HepG2 (cell line): Measurements from ENCODE around the gene TTC31. TPM values are rescaled to one million over a fixed set of nuclear protein-coding genes. Genes with fewer than 3 reads are reported as not detected.

Experiments
- ATRX ChIP-seq: sonication (generic); formaldehyde crosslinking; IDR thresholded peaks from 2 replicates; pipeline ENCODE4 v1.4.0; 2020; ENCODE audit warnings: missing genetic modification reagents, borderline replicate concordance
- E2F1 ChIP-seq: sonication (generic); formaldehyde crosslinking; IDR thresholded peaks from 2 replicates; pipeline ENCODE4 v1.5.0; 2020; ENCODE audit warnings: missing genetic modification reagents
- EED ChIP-seq: sonication (generic); formaldehyde crosslinking; IDR thresholded peaks from 2 replicates; pipeline ENCODE4 v1.5.0; 2020; ENCODE audit warnings: mild to moderate bottlenecking, missing genetic modification reagents
- IRF9 ChIP-seq: sonication (generic); formaldehyde crosslinking; IDR thresholded peaks from 2 replicates; pipeline ENCODE4 v1.8.0; 2022; ENCODE audit warnings: missing genetic modification reagents, mild to moderate bottlenecking, borderline replicate concordance
- KDM6A ChIP-seq: IDR thresholded peaks from 2 replicates; pipeline ENCODE4 v1.6.1; 2016; ENCODE audit warnings: low read depth
- PATZ1 ChIP-seq: sonication (generic); formaldehyde crosslinking; IDR thresholded peaks from 2 replicates; pipeline ENCODE4 v1.4.0; 2020; ENCODE audit warnings: missing genetic modification reagents
- PHF8 ChIP-seq: sonication (generic); formaldehyde crosslinking; IDR thresholded peaks from 2 replicates; pipeline ENCODE4 v1.5.0; 2020; ENCODE audit warnings: missing genetic modification reagents
- POLR2AphosphoS5 ChIP-seq: IDR thresholded peaks from 2 replicates; pipeline ENCODE4 v1.6.1; 2012; ENCODE audit warnings: low read depth, low read length
- RFX5 ChIP-seq: IDR thresholded peaks from 2 replicates; pipeline ENCODE4 v1.6.1; 2011; ENCODE audit warnings: low read depth, low read length, improper control_type of control experiment
- SRY ChIP-seq: sonication (generic); formaldehyde crosslinking; IDR thresholded peaks from 2 replicates; pipeline ENCODE4 v1.8.0; 2022; ENCODE audit warnings: mild to moderate bottlenecking, missing genetic modification reagents
- ZFAT ChIP-seq: sonication (generic); formaldehyde crosslinking; conservative IDR thresholded peaks from 2 replicates; pipeline ENCODE4 v1.8.1; 2023; ENCODE audit warnings: missing genetic modification reagents, inconsistent platforms
- ZFP62 ChIP-seq: sonication (generic); formaldehyde crosslinking; IDR thresholded peaks from 2 replicates; pipeline ENCODE4 v1.4.0; 2020; ENCODE audit warnings: missing genetic modification reagents
- ZMYM3 ChIP-seq: sonication (generic); formaldehyde crosslinking; IDR thresholded peaks from 2 replicates; pipeline ENCODE4 v1.5.1; 2020; ENCODE audit warnings: mild to moderate bottlenecking, missing genetic modification reagents
- ZNF205 ChIP-seq: IDR thresholded peaks from 2 replicates; pipeline ENCODE4 v1.6.1; 2018; ENCODE audit warnings: missing biosample characterization, missing genetic modification reagents
- ZNF253 ChIP-seq: sonication (generic); formaldehyde crosslinking; IDR thresholded peaks from 2 replicates; pipeline ENCODE4 v1.8.0; 2022; ENCODE audit warnings: mild to moderate bottlenecking, missing genetic modification reagents, borderline replicate concordance
- ZNF292 ChIP-seq: sonication (generic); formaldehyde crosslinking; IDR thresholded peaks from 2 replicates; pipeline ENCODE4 v1.8.1; 2022; ENCODE audit warnings: mild to moderate bottlenecking, low read depth, missing genetic modification reagents, borderline replicate concordance
- ZNF577 ChIP-seq: sonication (generic); formaldehyde crosslinking; IDR thresholded peaks from 2 replicates; pipeline ENCODE4 v1.4.0; 2020; ENCODE audit warnings: mild to moderate bottlenecking, low read depth, missing genetic modification reagents, borderline replicate concordance
- ZNF678 ChIP-seq: sonication (generic); formaldehyde crosslinking; IDR thresholded peaks from 2 replicates; pipeline ENCODE4 v1.4.0; 2020; ENCODE audit warnings: mild to moderate bottlenecking, missing genetic modification reagents
- ZNF710 ChIP-seq: sonication (generic); formaldehyde crosslinking; IDR thresholded peaks from 2 replicates; pipeline ENCODE4 v1.5.0; 2020; ENCODE audit warnings: mild to moderate bottlenecking, missing genetic modification reagents, borderline replicate concordance
- ZNF816 ChIP-seq: sonication (generic); formaldehyde crosslinking; IDR thresholded peaks from 2 replicates; pipeline ENCODE4 v1.8.0; 2022; ENCODE audit warnings: missing genetic modification reagents, mild to moderate bottlenecking, borderline replicate concordance
- polyA plus RNA-seq, 8 experiments: library from polyadenylated mRNA; depleted of rRNA in 3 of 8; stranded (reverse) in 7 of 8; unstranded in 1 of 8; fragments of >200 nt; fragmentation: Illumina TruSeq in 4 of 8; extraction: Trizol in 4 of 8; gene quantifications; 2 replicates each; pipeline versions ENCODE4 v1.2.1 to v1.2.3, GENCODE V29; 2011 to 2016; ENCODE audit warnings: low read depth in 4 of 8, missing spikeins in 1 of 8, mixed read lengths in 1 of 8; ENCODE audit not compliant: insufficient read depth in 1 of 8
- total RNA-seq, 5 experiments: library from RNA; depleted of rRNA; stranded (reverse); fragments of >200 nt; fragmentation: Illumina TruSeq; extraction: Trizol; gene quantifications; 2 replicates each; pipeline ENCODE4 v1.2.3, GENCODE V29; 2016; ENCODE audit warnings: low read depth in 1 of 5

TTC31 gene
- total and polyA plus RNA-seq, 2 of the 13 experiments (the other 11 are each of a cell fraction or from before 2014, with no cell fraction given): 28.3 to 39.5 TPM

GRCh38 chr2:74529357-74530238 lies 46.7 kb downstream of the TTC31 start, which contains the start of the genes AUP1 and HTRA2 (continued):
- TF ChIP-seq E2F1 (CRISPR knock-in tag): peak; percentile 89
- 0 out of 2 replicates have a peak, but pooled peaks have one; percentile 64 for TF ChIP-seq SRY (CRISPR knock-in tag)
- peak; percentile 96; the same call in 1 of the 2 replicates for TF ChIP-seq ZNF678 (CRISPR knock-in tag)
- TF ChIP-seq ZNF816 (CRISPR knock-in tag): peak; percentile 99
- no peak for TF ChIP-seq ZNF577 (CRISPR knock-in tag)
- TF ChIP-seq RFX5: peak; percentile 46; the same call in 1 of the 2 replicates
- peak; percentile 77 for TF ChIP-seq PATZ1 (CRISPR knock-in tag)
- TF ChIP-seq IRF9: peak; percentile 70; the same call in 1 of the 2 replicates
- no peak for TF ChIP-seq ZFAT (CRISPR knock-in tag)
- peak; percentile 80 for TF ChIP-seq ZNF710
- TF ChIP-seq ATRX (CRISPR knock-in tag): no peak
- TF ChIP-seq POLR2AphosphoS5: peak; percentile 91
- no peak for TF ChIP-seq ZFP62 (CRISPR knock-in tag)
- TF ChIP-seq PHF8 (CRISPR knock-in tag): peak; percentile 95
- no peak; the same call in 1 of the 2 replicates for TF ChIP-seq ZNF205 (CRISPR knock-in tag)
- TF ChIP-seq KDM6A (CRISPR knock-in tag): no peak
- TF ChIP-seq EED: no peak; the same call in none of the 2 replicates
- no peak for TF ChIP-seq ZMYM3
- no peak for TF ChIP-seq ZNF253 (CRISPR knock-in tag)
- TF ChIP-seq ZNF292: no peak; the same call in 1 of the 2 replicates
